Panc1 (cell line): ENCODE measurements around the gene LRRN3. TPM values are rescaled to one million over a fixed set of nuclear protein-coding genes. Genes with fewer than 3 reads are reported as not detected.

Experiments
- ATAC-seq: fragments of 200-7000 bp; cut with Tn5 transposase; 2 replicates; pipeline ENCODE4 v1.9.1; 2020; ENCODE audit warnings: mild to moderate bottlenecking, moderate library complexity
- BruUV-seq: library from RNA; stranded (reverse); fragments of 400-500 nt; replicated peaks from 2 replicates; lab custom pipeline; 2021; lab: Mats Ljungman, UMichigan
- CTCF ChIA-PET: fragments of 300-600 bp; sonication (Branson Sonifier 250); formaldehyde crosslinking; loops from one replicate; lab custom pipeline; 2022; ENCODE audit warnings: antibody characterized with exemption; lab: Charles Lee
- POLR2A ChIA-PET: fragments of 300-600 bp; sonication (Branson Sonifier 250); formaldehyde crosslinking; loops from one replicate; lab custom pipeline; 2022; ENCODE audit warnings: antibody characterized with exemption; lab: Charles Lee
- DNase-seq: peaks from one replicate; pipeline ENCODE4 v3.0.0-alpha.2; 2010; ENCODE audit warnings: low read depth, low spot score
- H3K27ac ChIP-seq: 2 replicates; pipeline ENCODE4 v1.5.1; 2011; ENCODE audit warnings: mild to moderate bottlenecking, low read length, inconsistent platforms
- H3K27me3 ChIP-seq: fragments of 200-500 bp; sonication (Bioruptor generic); 2 replicates; pipeline ENCODE4 v1.6.0; 2014; ENCODE audit warnings: low read length, inconsistent platforms; ENCODE audit not compliant: control insufficient read depth, insufficient read depth
- H3K36me3 ChIP-seq: fragments of 200-500 bp; sonication (Bioruptor generic); 2 replicates; pipeline ENCODE4 v1.5.1; 2014; ENCODE audit warnings: inconsistent platforms, mild to moderate bottlenecking, low read length, moderate library complexity; ENCODE audit not compliant: control insufficient read depth, insufficient read depth
- H3K4me1 ChIP-seq: 2 replicates; pipeline ENCODE4 v1.5.1; 2011; ENCODE audit warnings: inconsistent platforms, mild to moderate bottlenecking, low read length, moderate library complexity; ENCODE audit not compliant: control insufficient read depth, insufficient read depth
- H3K4me3 ChIP-seq, 2 experiments: 2 replicates each; pipeline ENCODE4 v1.5.1; 2011 to 2012; ENCODE audit warnings: low read depth in 2 of 2, low read length in 2 of 2, mild to moderate bottlenecking in 2 of 2, inconsistent platforms in 1 of 2, moderate library complexity in 1 of 2
- H3K9me3 ChIP-seq: fragments of 200-500 bp; sonication (Bioruptor generic); 2 replicates; pipeline ENCODE4 v1.5.1; 2014; ENCODE audit warnings: low read depth, mild to moderate bottlenecking, inconsistent platforms, low read length, moderate library complexity; ENCODE audit not compliant: control insufficient read depth, insufficient read depth
- POLR2AphosphoS5 ChIP-seq: IDR thresholded peaks from 2 replicates; pipeline ENCODE4 v1.6.1; 2012; ENCODE audit warnings: mild to moderate bottlenecking, low read depth, low read length, moderate library complexity
- SIN3A ChIP-seq: IDR thresholded peaks from 2 replicates; pipeline ENCODE4 v1.6.1; 2012; ENCODE audit warnings: low read depth, mild to moderate bottlenecking, low read length, moderate library complexity, borderline replicate concordance; ENCODE audit not compliant: insufficient read depth
- TCF7L2 ChIP-seq: IDR thresholded peaks from 2 replicates; pipeline ENCODE4 v1.6.1; 2011; ENCODE audit warnings: mild to moderate bottlenecking, low read depth, low read length, inconsistent platforms
- in situ Hi-C: cut with HindIII; loops from 2 replicates; pipeline ENCODE4 v1.10.0; 2016; ENCODE audit warnings: low sequenced_read_pairs, low pct_unique_long_range_greater_than_20kb
- intact Hi-C: fragments of 100-400 bp; cut with micrococcal nuclease; formaldehyde crosslinking; loops from one replicate; pipeline ENCODE4 v1.10.0; 2022; ENCODE audit not compliant: unreplicated experiment
- total RNA-seq: library from RNA; stranded (reverse); gene quantifications from one replicate; pipeline ENCODE4 v1.2.1, GENCODE V29; 2021; ENCODE audit not compliant: unreplicated experiment
- TF ChIP-seq, protein P1 (sequence below): fragments of 450-650 bp; IDR thresholded peaks from 2 replicates; pipeline ENCODE4 v1.5.1; 2017; ENCODE audit warnings: mild to moderate bottlenecking
- TF ChIP-seq, protein P2 (sequence below), 2 experiments: IDR thresholded peaks; 2 replicates each; pipeline ENCODE4 v1.6.1; 2011 to 2012; ENCODE audit warnings: low read depth in 2 of 2, control low read depth in 1 of 2, low read length in 1 of 2, mild to moderate bottlenecking in 1 of 2, moderate library complexity in 1 of 2; ENCODE audit not compliant: insufficient read depth in 1 of 2

LRRN3 gene
- total RNA-seq, 1 experiment from 2014 or later, result 0.15 TPM

- Histone ChIP-seq H3K4me1 (no peaks in the 10 kb centered on the region), H3K36me3 (no peaks in the 10 kb centered on the region), H3K27me3 (no peaks in the 10 kb centered on the region), H3K27ac (no peak overlapping the region), H3K4me3 (no peak overlapping the region), H3K9me3 (no peaks in the 10 kb centered on the region)
- in situ Hi-C loops (no loop called here), intact Hi-C loops (no loop called here)
- ATAC-seq (no peak), DNase-seq (no peak)
- no TSS peak for BruUV-seq
- TF ChIP-seq, protein P1, sequence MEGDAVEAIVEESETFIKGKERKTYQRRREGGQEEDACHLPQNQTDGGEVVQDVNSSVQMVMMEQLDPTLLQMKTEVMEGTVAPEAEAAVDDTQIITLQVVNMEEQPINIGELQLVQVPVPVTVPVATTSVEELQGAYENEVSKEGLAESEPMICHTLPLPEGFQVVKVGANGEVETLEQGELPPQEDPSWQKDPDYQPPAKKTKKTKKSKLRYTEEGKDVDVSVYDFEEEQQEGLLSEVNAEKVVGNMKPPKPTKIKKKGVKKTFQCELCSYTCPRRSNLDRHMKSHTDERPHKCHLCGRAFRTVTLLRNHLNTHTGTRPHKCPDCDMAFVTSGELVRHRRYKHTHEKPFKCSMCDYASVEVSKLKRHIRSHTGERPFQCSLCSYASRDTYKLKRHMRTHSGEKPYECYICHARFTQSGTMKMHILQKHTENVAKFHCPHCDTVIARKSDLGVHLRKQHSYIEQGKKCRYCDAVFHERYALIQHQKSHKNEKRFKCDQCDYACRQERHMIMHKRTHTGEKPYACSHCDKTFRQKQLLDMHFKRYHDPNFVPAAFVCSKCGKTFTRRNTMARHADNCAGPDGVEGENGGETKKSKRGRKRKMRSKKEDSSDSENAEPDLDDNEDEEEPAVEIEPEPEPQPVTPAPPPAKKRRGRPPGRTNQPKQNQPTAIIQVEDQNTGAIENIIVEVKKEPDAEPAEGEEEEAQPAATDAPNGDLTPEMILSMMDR, result no peak
- TF ChIP-seq TCF7L2, result no peak
- TF ChIP-seq, protein P2, sequence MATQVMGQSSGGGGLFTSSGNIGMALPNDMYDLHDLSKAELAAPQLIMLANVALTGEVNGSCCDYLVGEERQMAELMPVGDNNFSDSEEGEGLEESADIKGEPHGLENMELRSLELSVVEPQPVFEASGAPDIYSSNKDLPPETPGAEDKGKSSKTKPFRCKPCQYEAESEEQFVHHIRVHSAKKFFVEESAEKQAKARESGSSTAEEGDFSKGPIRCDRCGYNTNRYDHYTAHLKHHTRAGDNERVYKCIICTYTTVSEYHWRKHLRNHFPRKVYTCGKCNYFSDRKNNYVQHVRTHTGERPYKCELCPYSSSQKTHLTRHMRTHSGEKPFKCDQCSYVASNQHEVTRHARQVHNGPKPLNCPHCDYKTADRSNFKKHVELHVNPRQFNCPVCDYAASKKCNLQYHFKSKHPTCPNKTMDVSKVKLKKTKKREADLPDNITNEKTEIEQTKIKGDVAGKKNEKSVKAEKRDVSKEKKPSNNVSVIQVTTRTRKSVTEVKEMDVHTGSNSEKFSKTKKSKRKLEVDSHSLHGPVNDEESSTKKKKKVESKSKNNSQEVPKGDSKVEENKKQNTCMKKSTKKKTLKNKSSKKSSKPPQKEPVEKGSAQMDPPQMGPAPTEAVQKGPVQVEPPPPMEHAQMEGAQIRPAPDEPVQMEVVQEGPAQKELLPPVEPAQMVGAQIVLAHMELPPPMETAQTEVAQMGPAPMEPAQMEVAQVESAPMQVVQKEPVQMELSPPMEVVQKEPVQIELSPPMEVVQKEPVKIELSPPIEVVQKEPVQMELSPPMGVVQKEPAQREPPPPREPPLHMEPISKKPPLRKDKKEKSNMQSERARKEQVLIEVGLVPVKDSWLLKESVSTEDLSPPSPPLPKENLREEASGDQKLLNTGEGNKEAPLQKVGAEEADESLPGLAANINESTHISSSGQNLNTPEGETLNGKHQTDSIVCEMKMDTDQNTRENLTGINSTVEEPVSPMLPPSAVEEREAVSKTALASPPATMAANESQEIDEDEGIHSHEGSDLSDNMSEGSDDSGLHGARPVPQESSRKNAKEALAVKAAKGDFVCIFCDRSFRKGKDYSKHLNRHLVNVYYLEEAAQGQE (IDR thresholded peaks at IDR 0.05; ENCODE audit: insufficient read depth in 1 of 2, low read depth in 2 of 2, low read length in 1 of 2), result no peak
- no peak for TF ChIP-seq POLR2AphosphoS5
- no peak for TF ChIP-seq SIN3A
- ChIA-PET POLR2A (no interaction called here), CTCF (no interaction called here)
Observed at GRCh38 chr7:111082351-111082750, 8.6 kb upstream of the LRRN3 start.

DNA sequence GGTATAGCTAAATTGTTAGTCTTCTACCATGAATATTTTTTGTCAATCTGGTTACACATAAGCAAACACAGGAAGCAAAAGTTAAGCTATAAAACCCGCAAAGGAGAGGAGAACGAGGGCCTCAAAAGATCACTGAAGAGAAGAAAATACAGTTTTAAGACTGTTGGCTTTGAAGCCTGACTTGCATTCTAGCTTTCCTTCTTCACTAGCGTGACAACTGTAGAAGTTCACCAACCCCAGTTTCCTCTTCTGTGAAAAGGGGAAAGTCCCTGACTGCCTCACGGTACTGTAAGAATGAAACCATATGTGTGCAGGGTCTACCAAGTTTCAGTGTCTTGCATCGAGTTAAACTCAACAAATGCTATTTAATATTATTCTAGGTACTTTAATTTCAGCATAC is 7.5 kb upstream of the LRRN3 start:
- TF ChIP-seq, protein P2 (IDR thresholded peaks at IDR 0.05; ENCODE audit: insufficient read depth in 1 of 2, low read depth in 2 of 2, low read length in 1 of 2), result no peak
- TF ChIP-seq POLR2AphosphoS5 (no peak), SIN3A (no peak), TCF7L2 (no peak)
- TF ChIP-seq, protein P1, result no peak
- BruUV-seq, result no TSS peak
- no peak for ATAC-seq
- H3K36me3 ChIP-seq, result no peaks in the 10 kb centered on the region
- no peaks in the 10 kb centered on the region for H3K27me3 ChIP-seq
- intact Hi-C loops (no loop called here), in situ Hi-C loops (no loop called here)
- H3K4me3 ChIP-seq, result no peak overlapping the region
- no peaks in the 10 kb centered on the region for H3K4me1 ChIP-seq
- H3K9me3 ChIP-seq, result no peaks in the 10 kb centered on the region
- CTCF ChIA-PET, result no interaction called here
- POLR2A ChIA-PET, result no interaction called here
- H3K27ac ChIP-seq, result no peak overlapping the region
- DNase-seq, result no peak
